ENCODE data around the gene MED27.
"Not testable (repeated sequence)": the region's sequence is repeated elsewhere in the genome, so short reads cannot be mapped to it uniquely, and the experiment has no call there.

The MED27 gene

GRCh38 chr9:132012704-132013357 is 66.8 kb downstream of the MED27 start:
- no peak for DNase-seq

- no peak for DNase-seq
These were observed 67.8 kb downstream of the MED27 start for GRCh38 chr9:132011896-132012295.

- DNase-seq, result no peak
These were observed 68.4 kb downstream of the MED27 start for GRCh38 chr9:132011309-132011708.

GRCh38 chr9:132010201-132010600 is 69.5 kb downstream of the MED27 start:
- not testable (repeated sequence) for DNase-seq

- no peak for DNase-seq
These were observed 70.5 kb downstream of the MED27 start for GRCh38 chr9:132008855-132009812.

GRCh38 chr9:132008184-132008803 is 71.4 kb downstream of the MED27 start:
- DNase-seq, result no peak

- no peak for DNase-seq
These were observed 72.2 kb downstream of the MED27 start for GRCh38 chr9:132007371-132008025.

GRCh38 chr9:132006677-132007370 is 72.8 kb downstream of the MED27 start:
- no peak for DNase-seq

GRCh38 chr9:132005899-132006298 is 73.8 kb downstream of the MED27 start:
- DNase-seq, result no peak

- DNase-seq, result no peak
These were observed 75.3 kb downstream of the MED27 start for GRCh38 chr9:132004323-132004722.

GRCh38 chr9:132003896-132004295 is 75.8 kb downstream of the MED27 start:
- no peak for DNase-seq

GRCh38 chr9:132003319-132003704 is 76.4 kb downstream of the MED27 start:
- DNase-seq, result no peak

GRCh38 chr9:132002643-132003318 is 76.9 kb downstream of the MED27 start:
- DNase-seq, result no peak

- no peak for DNase-seq
These were observed 78.1 kb downstream of the MED27 start for GRCh38 chr9:132001567-132001966.

- DNase-seq, result no peak
These were observed 79.0 kb downstream of the MED27 start for GRCh38 chr9:132000659-132001058.

GRCh38 chr9:131999692-132000551 is 79.7 kb downstream of the MED27 start:
- no peak for DNase-seq

- no peak for DNase-seq
These were observed 81.9 kb downstream of the MED27 start for GRCh38 chr9:131997779-131998178.

- DNase-seq, result no peak
These were observed 82.6 kb downstream of the MED27 start for GRCh38 chr9:131997076-131997475.

GRCh38 chr9:131995382-131995781 is 84.3 kb downstream of the MED27 start:
- DNase-seq, result no peak

GRCh38 chr9:131994364-131995125 is 85.1 kb downstream of the MED27 start:
- no peak for DNase-seq
